K562 (cell line): ENCODE results near the gene SMIM10L1. TPM values are rescaled to one million over a fixed set of nuclear protein-coding genes. Genes with fewer than 3 reads are reported as not detected.

Experiments used
- polyA plus RNA-seq, 8 experiments: library from polyadenylated mRNA; depleted of rRNA in 4 of 8; stranded (reverse) in 5 of 8; unstranded in 3 of 8; fragments of >200 nt; fragmentation: Nextera tagmentation in 2 of 8; fragmentation: Illumina TruSeq in 1 of 8; extraction: Ambion mirVana in 2 of 8; extraction: Trizol in 1 of 8; gene quantifications; 2 replicates each; pipeline versions ENCODE4 v1.2.1 to v1.2.3, GENCODE V29; 2011 to 2014; ENCODE audit warnings: inconsistent platforms in 1 of 8, missing spikeins in 1 of 8
- total RNA-seq, 7 experiments: library from RNA; depleted of rRNA in 6 of 7; stranded (reverse); fragments of >200 nt in 6 of 7; fragmentation: Illumina TruSeq in 2 of 7; extraction: Trizol in 2 of 7; gene quantifications; 2 replicates each; pipeline versions ENCODE4 v1.2.1 to v1.2.3, GENCODE V29; 2011 to 2021; ENCODE audit warnings: low replicate concordance in 1 of 7

SMIM10L1 gene
- total and polyA plus RNA-seq, 9 of the 15 experiments (the other 6 are each of a cell fraction or from before 2014, with no cell fraction given): 3.0 to 12.1 (median 9.0) TPM

Other genes with a start within 250 kb of the SMIM10L1 start
Only the 7 nearest of the 13 such genes appear.
- gene TAS2R31, start 139.8 kb upstream of the SMIM10L1 start, total RNA-seq (2014; rRNA removed): 0.59 and 0.86 TPM in 2 replicates
- 3.6 and 4.5 TPM in 2 replicates for gene TAS2R31, start 139.8 kb upstream of the SMIM10L1 start, total RNA-seq (2014; rRNA removed; fragmentation: Illumina TruSeq; extraction: Trizol)
- 2.0 and 2.3 TPM in 2 replicates for gene TAS2R31, start 139.8 kb upstream of the SMIM10L1 start, total RNA-seq (2015; rRNA removed; fragmentation: Illumina TruSeq; extraction: Trizol)
- 1.0 and 1.1 TPM in 2 replicates for gene TAS2R31, start 139.8 kb upstream of the SMIM10L1 start, total RNA-seq (2021)
- 1.1 and 1.4 TPM in 2 replicates for gene TAS2R31, start 139.8 kb upstream of the SMIM10L1 start, polyA plus RNA-seq (2011; rRNA removed)
- gene TAS2R31, start 139.8 kb upstream of the SMIM10L1 start, polyA plus RNA-seq (2014; fragmentation: Illumina TruSeq; extraction: Trizol): not detected in 2 replicates
- gene TAS2R31, start 139.8 kb upstream of the SMIM10L1 start, polyA plus RNA-seq (2014; fragmentation: Nextera tagmentation; extraction: Ambion mirVana): not detected
- 0.20 TPM in 1 of 2 replicates, not detected in the other for gene TAS2R31, start 139.8 kb upstream of the SMIM10L1 start, polyA plus RNA-seq (2014; rRNA removed)
- gene TAS2R46, start 108.9 kb upstream of the SMIM10L1 start, total RNA-seq (2014; rRNA removed): 0.95 and 1.1 TPM in 2 replicates
- gene TAS2R46, start 108.9 kb upstream of the SMIM10L1 start, total RNA-seq (2014; rRNA removed; fragmentation: Illumina TruSeq; extraction: Trizol): 1.8 and 2.1 TPM in 2 replicates
- gene TAS2R46, start 108.9 kb upstream of the SMIM10L1 start, total RNA-seq (2015; rRNA removed; fragmentation: Illumina TruSeq; extraction: Trizol): 1.3 TPM in 2 replicates
- 0.47 and 0.74 TPM in 2 replicates for gene TAS2R46, start 108.9 kb upstream of the SMIM10L1 start, total RNA-seq (2021)
- gene TAS2R46, start 108.9 kb upstream of the SMIM10L1 start, polyA plus RNA-seq (2011; rRNA removed): 0.30 and 0.35 TPM in 2 replicates
- 0.19 TPM in 1 of 2 replicates, not detected in the other for gene TAS2R46, start 108.9 kb upstream of the SMIM10L1 start, polyA plus RNA-seq (2014; fragmentation: Illumina TruSeq; extraction: Trizol)
- not detected for gene TAS2R46, start 108.9 kb upstream of the SMIM10L1 start, polyA plus RNA-seq (2014; fragmentation: Nextera tagmentation; extraction: Ambion mirVana)
- 0.08 TPM in 1 of 2 replicates, not detected in the other for gene TAS2R46, start 108.9 kb upstream of the SMIM10L1 start, polyA plus RNA-seq (2014; rRNA removed)
- not detected in 2 replicates for gene TAS2R43, start 78.9 kb upstream of the SMIM10L1 start, total RNA-seq (2014; rRNA removed)
- not detected in 2 replicates for gene TAS2R43, start 78.9 kb upstream of the SMIM10L1 start, total RNA-seq (2014; rRNA removed; fragmentation: Illumina TruSeq; extraction: Trizol)
- not detected in 2 replicates for gene TAS2R43, start 78.9 kb upstream of the SMIM10L1 start, total RNA-seq (2015; rRNA removed; fragmentation: Illumina TruSeq; extraction: Trizol)
- gene TAS2R43, start 78.9 kb upstream of the SMIM10L1 start, total RNA-seq (2021): not detected in 2 replicates
- not detected in 2 replicates for gene TAS2R43, start 78.9 kb upstream of the SMIM10L1 start, polyA plus RNA-seq (2011; rRNA removed)
- not detected in 2 replicates for gene TAS2R43, start 78.9 kb upstream of the SMIM10L1 start, polyA plus RNA-seq (2014; fragmentation: Illumina TruSeq; extraction: Trizol)
- gene TAS2R43, start 78.9 kb upstream of the SMIM10L1 start, polyA plus RNA-seq (2014; fragmentation: Nextera tagmentation; extraction: Ambion mirVana): not detected
- not detected in 2 replicates for gene TAS2R43, start 78.9 kb upstream of the SMIM10L1 start, polyA plus RNA-seq (2014; rRNA removed)
- 1.0 and 1.1 TPM in 2 replicates for gene TAS2R30, start 36.5 kb upstream of the SMIM10L1 start, total RNA-seq (2014; rRNA removed)
- 4.0 and 4.9 TPM in 2 replicates for gene TAS2R30, start 36.5 kb upstream of the SMIM10L1 start, total RNA-seq (2014; rRNA removed; fragmentation: Illumina TruSeq; extraction: Trizol)
- 2.8 and 3.4 TPM in 2 replicates for gene TAS2R30, start 36.5 kb upstream of the SMIM10L1 start, total RNA-seq (2015; rRNA removed; fragmentation: Illumina TruSeq; extraction: Trizol)
- gene TAS2R30, start 36.5 kb upstream of the SMIM10L1 start, total RNA-seq (2021): 0.87 and 0.93 TPM in 2 replicates
- 0.14 and 0.39 TPM in 2 replicates for gene TAS2R30, start 36.5 kb upstream of the SMIM10L1 start, polyA plus RNA-seq (2011; rRNA removed)
- gene TAS2R30, start 36.5 kb upstream of the SMIM10L1 start, polyA plus RNA-seq (2014; fragmentation: Illumina TruSeq; extraction: Trizol): not detected in 2 replicates
- under 1 TPM in 1 of 2 experiments, not detected in 1; 0.11 TPM for gene TAS2R30, start 36.5 kb upstream of the SMIM10L1 start, polyA plus RNA-seq (2014; fragmentation: Nextera tagmentation; extraction: Ambion mirVana)
- gene TAS2R30, start 36.5 kb upstream of the SMIM10L1 start, polyA plus RNA-seq (2014; rRNA removed): not detected in 2 replicates
- gene TAS2R42, start 15.7 kb downstream of the SMIM10L1 start, total RNA-seq (2014; rRNA removed): not detected in 2 replicates
- gene TAS2R42, start 15.7 kb downstream of the SMIM10L1 start, total RNA-seq (2014; rRNA removed; fragmentation: Illumina TruSeq; extraction: Trizol): not detected in 2 replicates
- gene TAS2R42, start 15.7 kb downstream of the SMIM10L1 start, total RNA-seq (2015; rRNA removed; fragmentation: Illumina TruSeq; extraction: Trizol): not detected in 2 replicates
- not detected in 2 replicates for gene TAS2R42, start 15.7 kb downstream of the SMIM10L1 start, total RNA-seq (2021)
- gene TAS2R42, start 15.7 kb downstream of the SMIM10L1 start, polyA plus RNA-seq (2011; rRNA removed): not detected in 2 replicates
- not detected in 2 replicates for gene TAS2R42, start 15.7 kb downstream of the SMIM10L1 start, polyA plus RNA-seq (2014; fragmentation: Illumina TruSeq; extraction: Trizol)
- not detected for gene TAS2R42, start 15.7 kb downstream of the SMIM10L1 start, polyA plus RNA-seq (2014; fragmentation: Nextera tagmentation; extraction: Ambion mirVana)
- gene TAS2R42, start 15.7 kb downstream of the SMIM10L1 start, polyA plus RNA-seq (2014; rRNA removed): not detected in 2 replicates
- not detected in 2 replicates for gene PRB3, start 98.5 kb downstream of the SMIM10L1 start, total RNA-seq (2014; rRNA removed)
- gene PRB3, start 98.5 kb downstream of the SMIM10L1 start, total RNA-seq (2014; rRNA removed; fragmentation: Illumina TruSeq; extraction: Trizol): not detected in 2 replicates
- gene PRB3, start 98.5 kb downstream of the SMIM10L1 start, total RNA-seq (2015; rRNA removed; fragmentation: Illumina TruSeq; extraction: Trizol): not detected in 2 replicates
- not detected in 2 replicates for gene PRB3, start 98.5 kb downstream of the SMIM10L1 start, total RNA-seq (2021)
- gene PRB3, start 98.5 kb downstream of the SMIM10L1 start, polyA plus RNA-seq (2011; rRNA removed): not detected in 2 replicates
- gene PRB3, start 98.5 kb downstream of the SMIM10L1 start, polyA plus RNA-seq (2014; fragmentation: Illumina TruSeq; extraction: Trizol): not detected in 2 replicates
- not detected for gene PRB3, start 98.5 kb downstream of the SMIM10L1 start, polyA plus RNA-seq (2014; fragmentation: Nextera tagmentation; extraction: Ambion mirVana)
- 0.07 TPM in 1 of 2 replicates, not detected in the other for gene PRB3, start 98.5 kb downstream of the SMIM10L1 start, polyA plus RNA-seq (2014; rRNA removed)
- not detected in 2 replicates for gene PRB4, start 139.2 kb downstream of the SMIM10L1 start, total RNA-seq (2014; rRNA removed)
- gene PRB4, start 139.2 kb downstream of the SMIM10L1 start, total RNA-seq (2014; rRNA removed; fragmentation: Illumina TruSeq; extraction: Trizol): not detected in 2 replicates
- not detected in 2 replicates for gene PRB4, start 139.2 kb downstream of the SMIM10L1 start, total RNA-seq (2015; rRNA removed; fragmentation: Illumina TruSeq; extraction: Trizol)
- not detected in 2 replicates for gene PRB4, start 139.2 kb downstream of the SMIM10L1 start, total RNA-seq (2021)
- gene PRB4, start 139.2 kb downstream of the SMIM10L1 start, polyA plus RNA-seq (2011; rRNA removed): not detected in 2 replicates
- gene PRB4, start 139.2 kb downstream of the SMIM10L1 start, polyA plus RNA-seq (2014; fragmentation: Illumina TruSeq; extraction: Trizol): not detected in 2 replicates
- not detected for gene PRB4, start 139.2 kb downstream of the SMIM10L1 start, polyA plus RNA-seq (2014; fragmentation: Nextera tagmentation; extraction: Ambion mirVana)
- not detected in 2 replicates for gene PRB4, start 139.2 kb downstream of the SMIM10L1 start, polyA plus RNA-seq (2014; rRNA removed)